Spleen (tissue), 11 donors: ENCODE data around the gene MAEA. TPM values are rescaled to one million over a fixed set of nuclear protein-coding genes. Genes with fewer than 3 reads are reported as not detected.

ENCODE experiments used
- DNase-seq: peaks from one replicate; pipeline ENCODE4 v3.0.0-alpha.2; 2020
- H3K27ac ChIP-seq, 8 donors: fragments of 200-600 bp; sonication (generic) in 7 of 8; 1 replicate in 4 of 8; 2 replicates in 4 of 8; pipeline versions ENCODE4 v1.5.0 to v1.8.0; 2016 to 2021; ENCODE audit warnings: inconsistent platforms in 4 of 8, mild to moderate bottlenecking in 4 of 8, moderate library complexity in 1 of 8
- H3K27me3 ChIP-seq, 7 donors: fragments of 200-600 bp; sonication (generic) in 6 of 7; replicated peaks in 1 of 7; 1 replicate in 4 of 7; 2 replicates in 3 of 7; pipeline versions ENCODE4 v1.5.0 to v1.8.0; 2016 to 2021; ENCODE audit warnings: inconsistent platforms in 3 of 7, mild to moderate bottlenecking in 1 of 7
- H3K36me3 ChIP-seq, 6 donors: fragments of 200-600 bp; sonication (generic) in 5 of 6; 1 replicate in 4 of 6; 2 replicates in 2 of 6; pipeline versions ENCODE4 v1.5.0 to v1.8.0; 2016 to 2021; ENCODE audit warnings: inconsistent platforms in 2 of 6
- H3K4me1 ChIP-seq, 6 donors: fragments of 200-600 bp; sonication (generic) in 5 of 6; 1 replicate in 3 of 6; 2 replicates in 3 of 6; pipeline versions ENCODE4 v1.5.0 to v1.8.0; 2016 to 2021; ENCODE audit warnings: inconsistent platforms in 3 of 6
- H3K4me3 ChIP-seq, 8 donors: fragments of 200-600 bp; sonication (generic) in 7 of 8; 1 replicate in 4 of 8; 2 replicates in 4 of 8; pipeline versions ENCODE4 v1.5.0 to v1.8.0; 2016 to 2021; ENCODE audit warnings: inconsistent platforms in 4 of 8, mild to moderate bottlenecking in 4 of 8, moderate library complexity in 2 of 8
- H3K9me3 ChIP-seq, 8 donors: fragments of 200-600 bp; sonication (generic) in 7 of 8; 1 replicate in 4 of 8; 2 replicates in 4 of 8; pipeline versions ENCODE4 v1.5.0 to v1.8.0; 2016 to 2021; ENCODE audit warnings: inconsistent platforms in 4 of 8
- POLR2A ChIP-seq, 3 donors: fragments of 450-650 bp; IDR thresholded peaks; one replicate each; pipeline ENCODE4 v1.5.1; 2017; ENCODE audit warnings: antibody characterized with exemption in 3 of 3, mild to moderate bottlenecking in 1 of 3
- POLR2AphosphoS5 ChIP-seq, 3 donors: sonication (generic); formaldehyde crosslinking; IDR thresholded peaks; one replicate each; pipeline ENCODE4 v1.5.1; 2017; ENCODE audit warnings: antibody characterized with exemption in 3 of 3
- WGBS, 5 donors: extraction: QIAGEN DNeasy Blood & Tissue Kit in 3 of 5; methylation state at CpG; one replicate each; pipeline versions ENCODE4 v1.1.5 to v1.1.7; 2013 to 2018; 5-methylcytosine and 5-hydroxymethylcytosine counted together
- intact Hi-C: fragments of 100-400 bp; cut with DNase I; formaldehyde crosslinking; loops from one replicate; pipeline ENCODE4 v1.15.0; 2023; ENCODE audit warnings: low total_unique reads
- polyA plus RNA-seq, 3 donors: library from polyadenylated mRNA; stranded (reverse); fragments of 200-250 nt; gene quantifications; one replicate each; pipeline ENCODE4 v1.2.1, GENCODE V29; 2013
- total RNA-seq, 7 donors: library from RNA; depleted of rRNA in 3 of 7; stranded (reverse); fragments of >200 nt in 3 of 7; fragmentation: NEBNext Ultra II Directional in 4 of 7; extraction: Animal tissue kit (Norgen Biotek cat#: 25700) in 4 of 7; gene quantifications; one replicate each; pipeline versions ENCODE4 v1.1.0 to v1.2.1, GENCODE V29; 2016 to 2021
- TF ChIP-seq, protein P1 (sequence below), 11 experiments: fragments of 200-600 bp in 7 of 11; fragments of 450-650 bp in 4 of 11; sonication (generic) in 4 of 11; IDR thresholded peaks in 8 of 11; conservative IDR thresholded peaks in 3 of 11; 1 replicate in 7 of 11; 2 replicates in 4 of 11; pipeline versions ENCODE4 v1.4.0 to v1.8.0; 2016 to 2021; ENCODE audit warnings: antibody characterized with exemption in 11 of 11, inconsistent platforms in 4 of 11, mild to moderate bottlenecking in 1 of 11
- donor health status: healthy with polysubstance abuse.
- donor health status: DM: no; HTN: no; CAD: no; lungs with moderate emphysema.
- donor health status: DM: no; HTN: no; CAD: no.
- donor health status: Bipolar disorder and iron deficiency.
- donor health status: healthy.
- donor health status: DM: no; HTN: no; CAD: no.
- donor health status: DM: yes; HTN: yes; CAD: no.

MAEA gene
- total and polyA plus RNA-seq, 10 donors, result 46.6 to 112 (median 80.1) TPM

DNA sequence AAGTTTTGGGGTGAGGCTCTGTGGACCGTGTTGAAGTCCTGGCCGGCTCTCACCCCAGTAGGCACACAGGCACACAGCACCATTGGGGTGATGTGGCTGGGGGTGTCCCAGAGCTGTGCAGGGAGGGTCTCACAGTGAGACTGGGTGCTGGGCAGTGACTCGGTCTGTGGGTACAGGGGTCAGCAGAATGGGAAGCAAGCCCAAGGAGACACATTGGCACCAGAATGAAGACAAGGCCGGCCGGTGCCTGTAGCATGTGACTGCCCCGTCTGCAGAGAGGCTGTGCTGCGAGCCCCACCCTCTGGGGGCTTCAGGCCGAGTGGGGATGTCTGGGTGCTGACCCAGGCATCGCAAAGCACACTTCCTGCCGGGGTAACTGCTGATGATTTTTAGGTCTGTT, 5.2 kb downstream of the MAEA start:
- peaks cover 39 to 95% (median 76%) of the 10 kb centered on the region in 6 donors for H3K4me1 ChIP-seq
- peaks cover 0 to 54% (median 30%) of the 10 kb centered on the region in 6 donors for H3K36me3 ChIP-seq
- H3K27me3 ChIP-seq, result no peaks in the 10 kb centered on the region
- peak overlapping the region in 3 of 8 donors; percentile 54 to 94 (median 74) for H3K27ac ChIP-seq
- intact Hi-C loops, result loop anchor here (10.0 kb wide), 1 partner anchor 50 kb away; the partner anchor contains the start of gene UVSSA
- H3K4me3 ChIP-seq, result no peak overlapping the region
- DNase-seq, result peak; percentile 76
- TF ChIP-seq POLR2A (IDR thresholded peaks at IDR 0.05) (no peak), POLR2AphosphoS5 (IDR thresholded peaks at IDR 0.05) (peak in 1 of 3 donors; percentile 37)
- TF ChIP-seq, protein P1, sequence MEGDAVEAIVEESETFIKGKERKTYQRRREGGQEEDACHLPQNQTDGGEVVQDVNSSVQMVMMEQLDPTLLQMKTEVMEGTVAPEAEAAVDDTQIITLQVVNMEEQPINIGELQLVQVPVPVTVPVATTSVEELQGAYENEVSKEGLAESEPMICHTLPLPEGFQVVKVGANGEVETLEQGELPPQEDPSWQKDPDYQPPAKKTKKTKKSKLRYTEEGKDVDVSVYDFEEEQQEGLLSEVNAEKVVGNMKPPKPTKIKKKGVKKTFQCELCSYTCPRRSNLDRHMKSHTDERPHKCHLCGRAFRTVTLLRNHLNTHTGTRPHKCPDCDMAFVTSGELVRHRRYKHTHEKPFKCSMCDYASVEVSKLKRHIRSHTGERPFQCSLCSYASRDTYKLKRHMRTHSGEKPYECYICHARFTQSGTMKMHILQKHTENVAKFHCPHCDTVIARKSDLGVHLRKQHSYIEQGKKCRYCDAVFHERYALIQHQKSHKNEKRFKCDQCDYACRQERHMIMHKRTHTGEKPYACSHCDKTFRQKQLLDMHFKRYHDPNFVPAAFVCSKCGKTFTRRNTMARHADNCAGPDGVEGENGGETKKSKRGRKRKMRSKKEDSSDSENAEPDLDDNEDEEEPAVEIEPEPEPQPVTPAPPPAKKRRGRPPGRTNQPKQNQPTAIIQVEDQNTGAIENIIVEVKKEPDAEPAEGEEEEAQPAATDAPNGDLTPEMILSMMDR (IDR thresholded peaks at IDR 0.05 in 8 of 11, conservative IDR thresholded peaks at IDR 0.05 in 3 of 11), result no peak
- H3K9me3 ChIP-seq, result no peaks in the 10 kb centered on the region
- WGBS, 5 donors, result 44 to 57% (median 48%) methylated on average over 10 of the region's 10 CpGs

- DNase-seq, result peak; percentile 54
- Histone ChIP-seq H3K27ac (peak overlapping the region in 3 of 8 donors; percentile 54 to 94 (median 74)), H3K36me3 (peaks cover 0 to 61% (median 35%) of the 10 kb centered on the region in 6 donors), H3K9me3 (no peaks in the 10 kb centered on the region), H3K4me1 (peaks cover 38 to 96% (median 79%) of the 10 kb centered on the region in 6 donors), H3K27me3 (no peaks in the 10 kb centered on the region), H3K4me3 (no peak overlapping the region)
- 72 to 91% (median 87%) methylated on average over 20 to 24 of the region's 24 CpGs for WGBS, 5 donors
- intact Hi-C loops, result loop anchor here (10.0 kb wide), 1 partner anchor 49 kb away; the partner anchor contains the start of gene UVSSA
- TF ChIP-seq POLR2AphosphoS5 (IDR thresholded peaks at IDR 0.05), result peak in 1 of 3 donors; percentile 1
- TF ChIP-seq, protein P1 (IDR thresholded peaks at IDR 0.05 in 8 of 11, conservative IDR thresholded peaks at IDR 0.05 in 3 of 11), result no peak
Observed at GRCh38 chr4:1295405-1296055, 5.8 kb downstream of the MAEA start.

GRCh38 chr4:1296324-1297022, 6.8 kb downstream of the MAEA start:
- no peaks in the 10 kb centered on the region for H3K27me3 ChIP-seq
- intact Hi-C loops, result loop anchor here (10.0 kb wide), 1 partner anchor 48 kb away; the partner anchor contains the start of gene UVSSA
- no peaks in the 10 kb centered on the region for H3K9me3 ChIP-seq
- no peak overlapping the region for H3K4me3 ChIP-seq
- H3K36me3 ChIP-seq, result peaks cover 0 to 70% (median 41%) of the 10 kb centered on the region in 6 donors
- peak; percentile 74 for DNase-seq
- H3K4me1 ChIP-seq, result peaks cover 29 to 96% (median 76%) of the 10 kb centered on the region in 6 donors
- H3K27ac ChIP-seq, result peak overlapping the region in 2 of 8 donors; percentile 93 to 95
- no peak for TF ChIP-seq POLR2A (IDR thresholded peaks at IDR 0.05)
- TF ChIP-seq POLR2AphosphoS5 (IDR thresholded peaks at IDR 0.05), result no peak
- TF ChIP-seq, protein P1 (IDR thresholded peaks at IDR 0.05 in 8 of 11, conservative IDR thresholded peaks at IDR 0.05 in 3 of 11), result no peak
- 79 to 94% (median 91%) methylated on average over 17 to 18 of the region's 18 CpGs for whole genome bisulfite sequencing, 5 donors

DNA sequence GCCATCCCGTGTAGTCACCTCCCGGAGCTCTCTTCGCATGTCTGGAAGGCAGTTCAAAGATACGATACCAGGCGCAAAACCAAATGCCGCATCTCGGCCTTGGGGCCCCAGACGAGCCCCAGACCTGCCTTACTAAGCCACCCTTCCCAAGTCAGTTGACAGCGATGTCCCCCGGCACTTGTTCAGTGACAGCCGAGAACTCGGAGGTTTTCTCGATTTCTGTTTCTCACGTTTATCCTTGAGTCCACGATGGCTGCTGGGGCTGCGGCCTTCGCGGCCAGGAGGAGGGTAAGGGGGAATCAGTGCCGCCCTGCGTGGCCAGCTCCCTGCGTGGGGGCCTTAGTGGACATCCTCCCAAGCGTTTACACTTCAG, 7.3 kb downstream of the MAEA start:
- peaks cover 0 to 75% (median 41%) of the 10 kb centered on the region in 6 donors for H3K36me3 ChIP-seq
- TF ChIP-seq POLR2A (IDR thresholded peaks at IDR 0.05), result no peak
- TF ChIP-seq, protein P1 (IDR thresholded peaks at IDR 0.05 in 8 of 11, conservative IDR thresholded peaks at IDR 0.05 in 3 of 11), result no peak
- no peak for TF ChIP-seq POLR2AphosphoS5 (IDR thresholded peaks at IDR 0.05)
- H3K4me1 ChIP-seq, result peaks cover 23 to 96% (median 74%) of the 10 kb centered on the region in 6 donors
- peak; percentile 66 for DNase-seq
- intact Hi-C loops, result loop anchor here (10.0 kb wide), 1 partner anchor 48 kb away; the partner anchor contains the start of gene UVSSA
- no peak overlapping the region for H3K4me3 ChIP-seq
- H3K27ac ChIP-seq, result peak overlapping the region in 2 of 8 donors; percentile 93 to 95
- 80 to 94% (median 89%) methylated on average over 22 of the region's 22 CpGs for WGBS, 5 donors
- H3K9me3 ChIP-seq, result no peaks in the 10 kb centered on the region
- no peaks in the 10 kb centered on the region for H3K27me3 ChIP-seq
